Naive thymus-derived CD4-positive, alpha-beta T cell (primary cell): ENCODE measurements around the gene ARPC2. TPM values are rescaled to one million over a fixed set of nuclear protein-coding genes. Genes with fewer than 3 reads are reported as not detected.

ENCODE experiments used
- ATAC-seq: fragments of 150-1000 bp; cut with Tn5 transposase; 2 replicates; pipeline ENCODE4 v1.10.0; 2021; ENCODE audit warnings: mild to moderate bottlenecking, moderate library complexity
- CTCF ChIA-PET: fragments of 350-600 bp; sonication (Branson Sonifier 250); formaldehyde crosslinking; loops from one replicate; lab custom pipeline; 2021; ENCODE audit warnings: antibody characterized with exemption; lab: Charles Lee
- POLR2A ChIA-PET: fragments of 350-600 bp; sonication (Branson Sonifier 250); formaldehyde crosslinking; loops from one replicate; lab custom pipeline; 2021; ENCODE audit warnings: antibody characterized with exemption, inconsistent platforms; lab: Charles Lee
- DNase-seq, 9 donors: peaks; one replicate each; pipeline versions ENCODE4 v3.0.0 to v3.0.0-alpha.2; 2020 to 2022; ENCODE audit warnings: mixed read lengths in 1 of 9
- H3K27ac ChIP-seq: one replicate; pipeline ENCODE4 v1.7.0; 2013; ENCODE audit warnings: mild to moderate bottlenecking, low read depth, low read length, moderate library complexity
- H3K27me3 ChIP-seq, 2 donors: one replicate each; pipeline ENCODE4 v1.7.0; 2013; ENCODE audit warnings: low read length in 2 of 2, mild to moderate bottlenecking in 2 of 2, moderate library complexity in 2 of 2; ENCODE audit not compliant: control insufficient read depth in 2 of 2, insufficient read depth in 2 of 2
- H3K36me3 ChIP-seq, 3 experiments: 1 replicate in 2 of 3; 2 replicates in 1 of 3; pipeline ENCODE4 v1.7.0; 2013; ENCODE audit warnings: low read length in 3 of 3, mild to moderate bottlenecking in 3 of 3, moderate library complexity in 1 of 3; ENCODE audit not compliant: insufficient read depth in 3 of 3, control insufficient read depth in 2 of 3
- H3K4me1 ChIP-seq, 2 donors: one replicate each; pipeline ENCODE4 v1.7.0; 2013; ENCODE audit warnings: low read length in 2 of 2, mild to moderate bottlenecking in 2 of 2, moderate library complexity in 1 of 2; ENCODE audit not compliant: control insufficient read depth in 2 of 2, insufficient read depth in 2 of 2
- H3K4me3 ChIP-seq: 2 replicates; pipeline ENCODE4 v1.7.0; 2013; ENCODE audit warnings: mild to moderate bottlenecking, low read length
- H3K9me3 ChIP-seq, 3 experiments: 1 replicate in 2 of 3; 2 replicates in 1 of 3; pipeline ENCODE4 v1.7.0; 2013; ENCODE audit warnings: low read length in 3 of 3; ENCODE audit not compliant: control insufficient read depth in 2 of 3
- H3K27ac Mint-ChIP-seq, 9 donors: one replicate each; pipeline ENCODE4 v1.8.0; 2020 to 2022; ENCODE audit warnings: mixed read lengths in 9 of 9, mild to moderate bottlenecking in 8 of 9, moderate library complexity in 5 of 9, inconsistent platforms in 2 of 9
- H3K27me3 Mint-ChIP-seq, 5 donors: one replicate each; pipeline ENCODE4 v1.8.0; 2021 to 2022; ENCODE audit warnings: mixed read lengths in 5 of 5, mild to moderate bottlenecking in 1 of 5
- H3K36me3 Mint-ChIP-seq, 5 donors: one replicate each; pipeline ENCODE4 v1.8.0; 2020 to 2022; ENCODE audit warnings: mixed read lengths in 5 of 5, mild to moderate bottlenecking in 3 of 5, inconsistent platforms in 1 of 5
- H3K4me1 Mint-ChIP-seq, 7 donors: one replicate each; pipeline ENCODE4 v1.8.0; 2020 to 2022; ENCODE audit warnings: mixed read lengths in 7 of 7, mild to moderate bottlenecking in 3 of 7, inconsistent platforms in 1 of 7
- H3K4me3 Mint-ChIP-seq, 10 donors: one replicate each; pipeline ENCODE4 v1.8.0; 2020 to 2022; ENCODE audit warnings: mild to moderate bottlenecking in 10 of 10, mixed read lengths in 10 of 10, moderate library complexity in 6 of 10, inconsistent platforms in 2 of 10
- H3K9me3 Mint-ChIP-seq, 11 donors: one replicate each; pipeline ENCODE4 v1.8.0; 2020 to 2022; ENCODE audit warnings: mixed read lengths in 11 of 11, mild to moderate bottlenecking in 4 of 11, inconsistent platforms in 1 of 11, moderate library complexity in 1 of 11
- intact Hi-C, 2 donors: fragments of 100-400 bp; cut with micrococcal nuclease; formaldehyde crosslinking; loops; one replicate each; pipeline ENCODE4 v1.15.1; 2023
- polyA plus RNA-seq, 2 donors: library from polyadenylated mRNA; unstranded; fragments of 300-500 nt; fragmentation: Illumina TruSeq; gene quantifications; one replicate each; pipeline ENCODE4 v1.2.3, GENCODE V29; 2021
- total RNA-seq, 6 experiments: library from RNA in 5 of 6; stranded (reverse) in 5 of 6; gene quantifications; 1 replicate in 5 of 6; 2 replicates in 1 of 6; pipeline ENCODE4 v1.2.3 and lab custom pipeline; 2021 to 2026

ARPC2 gene
- total and polyA plus RNA-seq, 7 experiments from 2014 or later, result 330 to 694 (median 477) TPM

- peaks cover 42 to 47% of the 10 kb centered on the region in 2 donors for H3K4me1 ChIP-seq
- peak within 1 kb of the TSS; percentile 53 for H3K4me3 ChIP-seq
- peaks cover 0 to 4% (median 0%) of the 10 kb centered on the region in 3 experiments for H3K36me3 ChIP-seq
- CTCF ChIA-PET, result interaction anchor here (0.5 to 12.4 kb wide), 10 partner anchors 8 to 105 kb away, joined by 3 to 188 read pairs (median 4); partner anchors contain the start of genes AAMP, CATIP and PNKD
- ATAC-seq (peak; percentile 96), DNase-seq (peak; percentile 72 to 90 (median 83))
- POLR2A ChIA-PET, result interaction anchor here (0.6 to 5.4 kb wide), 8 partner anchors 11 to 110 kb away, joined by 3 to 45 read pairs (median 19); partner anchors contain the start of genes AAMP and PNKD
- no peaks in the 10 kb centered on the region for H3K9me3 ChIP-seq
- Mint-ChIP-seq H3K36me3 (peaks cover 0 to 12% (median 0%) of the 10 kb centered on the region in 5 donors), H3K9me3 (no peaks in the 10 kb centered on the region), H3K27me3 (peaks cover 0 to 2% (median 0%) of the 10 kb centered on the region in 5 donors), H3K4me3 (peak within 1 kb of the TSS; percentile 82 to 96 (median 92)), H3K27ac (peak within 1 kb of the TSS; percentile 88 to 99 (median 98)), H3K4me1 (peaks cover 32 to 61% (median 53%) of the 10 kb centered on the region in 7 donors)
- intact Hi-C loops, result loop anchor here (1.0 to 5.0 kb wide), 13 partner anchors 8 to 1096 kb away; partner anchors contain the start of genes AAMP (in 1 of the 2), BCS1L (in 1 of the 2), CATIP (in 1 of the 2) and PNKD (in 1 of the 2)
- H3K27ac ChIP-seq, result peak within 1 kb of the TSS; percentile 93
- H3K27me3 ChIP-seq, result no peaks in the 10 kb centered on the region
Measured at GRCh38 chr2:218292048-218293014, 75.3 kb downstream of the ARPC2 start, which contains the start of gene TMBIM1. TSS of gene TMBIM1 (minus strand) at chr2:218292503. CDS start at chr2:218282141, 10,362 bp downstream.

GRCh38 chr2:218293715-218294429 lies 76.9 kb downstream of the ARPC2 start:
- Histone ChIP-seq H3K9me3 (no peaks in the 10 kb centered on the region), H3K27me3 (no peaks in the 10 kb centered on the region), H3K4me1 (peaks cover 30 to 34% of the 10 kb centered on the region in 2 donors), H3K27ac (no peak overlapping the region), H3K36me3 (peaks cover 0 to 4% (median 0%) of the 10 kb centered on the region in 3 experiments), H3K4me3 (no peak overlapping the region)
- Mint-ChIP-seq H3K4me3 (peak overlapping the region in 2 of 10 donors; percentile 42 to 59), H3K9me3 (no peaks in the 10 kb centered on the region), H3K4me1 (peaks cover 19 to 50% (median 40%) of the 10 kb centered on the region in 7 donors), H3K27ac (peak overlapping the region in 4 of 9 donors; percentile 36 to 45 (median 42)), H3K36me3 (peaks cover 0 to 8% (median 0%) of the 10 kb centered on the region in 5 donors), H3K27me3 (peaks cover 0 to 2% (median 0%) of the 10 kb centered on the region in 5 donors)
- DNase-seq (no peak), ATAC-seq (no peak)
- intact Hi-C loops, result loop anchor here (2.0 to 5.0 kb wide), 4 partner anchors 73 to 418 kb away; partner anchors contain the start of genes BCS1L (in 1 of the 2), TTLL4 (in 1 of the 2) and ZNF142 (in 1 of the 2)
- ChIA-PET POLR2A (interaction anchor here (0.6 to 5.4 kb wide), 7 partner anchors 8 to 102 kb away, joined by 3 to 43 read pairs (median 8); partner anchors contain the start of genes AAMP, CATIP and PNKD), CTCF (interaction anchor here (9.0 to 12.4 kb wide), 2 partner anchors 20 to 63 kb away, joined by 67 to 188 read pairs; partner anchors contain the start of genes AAMP, CATIP and PNKD)

- Mint-ChIP-seq H3K27me3 (peaks cover 0 to 2% (median 0%) of the 10 kb centered on the region in 5 donors), H3K27ac (peak overlapping the region in 5 of 9 donors; percentile 14 to 49 (median 36)), H3K9me3 (no peaks in the 10 kb centered on the region), H3K36me3 (peaks cover 0 to 6% (median 0%) of the 10 kb centered on the region in 5 donors), H3K4me3 (peak overlapping the region in 1 of 10 donors; percentile 32), H3K4me1 (peaks cover 15 to 45% (median 35%) of the 10 kb centered on the region in 7 donors)
- ChIA-PET POLR2A (interaction anchor here (1.0 to 5.4 kb wide), 4 partner anchors 9 to 102 kb away, joined by 3 to 43 read pairs (median 14); partner anchors contain the start of genes AAMP and PNKD), CTCF (interaction anchor here (9.0 to 12.4 kb wide), 2 partner anchors 20 to 62 kb away, joined by 67 to 188 read pairs; partner anchors contain the start of genes AAMP, CATIP and PNKD)
- no peaks in the 10 kb centered on the region for H3K9me3 ChIP-seq
- H3K27me3 ChIP-seq, result no peaks in the 10 kb centered on the region
- H3K4me1 ChIP-seq, result peaks cover 25 to 27% of the 10 kb centered on the region in 2 donors
- ATAC-seq (no peak), DNase-seq (no peak)
- intact Hi-C loops, result loop anchor here in 1 of 2 donors (5.0 kb wide), 1 partner anchor 418 kb away; the partner anchor contains the start of gene TTLL4
- no peak overlapping the region for H3K27ac ChIP-seq
- H3K36me3 ChIP-seq, result peaks cover 0 to 4% (median 0%) of the 10 kb centered on the region in 3 experiments
- no peak overlapping the region for H3K4me3 ChIP-seq
Measured at GRCh38 chr2:218294430-218295022, 77.5 kb downstream of the ARPC2 start.

- ChIA-PET CTCF (interaction anchor here (9.0 to 12.4 kb wide), 2 partner anchors 21 to 62 kb away, joined by 67 to 188 read pairs; partner anchors contain the start of genes AAMP, CATIP and PNKD), POLR2A (interaction anchor here (1.0 to 5.4 kb wide), 6 partner anchors 10 to 101 kb away, joined by 3 to 43 read pairs (median 12); partner anchors contain the start of genes AAMP and PNKD)
- ATAC-seq (no peak), DNase-seq (no peak)
- Histone ChIP-seq H3K4me3 (no peak overlapping the region), H3K4me1 (peaks cover 20 to 22% of the 10 kb centered on the region in 2 donors), H3K9me3 (no peaks in the 10 kb centered on the region), H3K36me3 (peaks cover 0 to 4% (median 0%) of the 10 kb centered on the region in 3 experiments), H3K27ac (no peak overlapping the region), H3K27me3 (no peaks in the 10 kb centered on the region)
- Mint-ChIP-seq H3K27me3 (peaks cover 0 to 2% (median 0%) of the 10 kb centered on the region in 5 donors), H3K4me3 (no peak overlapping the region), H3K36me3 (peaks cover 0 to 2% (median 0%) of the 10 kb centered on the region in 5 donors), H3K9me3 (no peaks in the 10 kb centered on the region), H3K27ac (peak overlapping the region in 1 of 9 donors; percentile 25), H3K4me1 (peaks cover 11 to 40% (median 30%) of the 10 kb centered on the region in 7 donors)
- intact Hi-C loops, result no loop called here
Measured at GRCh38 chr2:218295029-218295428, 78.0 kb downstream of the ARPC2 start.

GRCh38 chr2:218296200-218296599 lies 79.2 kb downstream of the ARPC2 start:
- ATAC-seq (no peak), DNase-seq (no peak)
- Histone ChIP-seq H3K4me1 (peaks cover 9 to 15% of the 10 kb centered on the region in 2 donors), H3K9me3 (no peaks in the 10 kb centered on the region), H3K27me3 (no peaks in the 10 kb centered on the region), H3K36me3 (peaks cover 0 to 4% (median 0%) of the 10 kb centered on the region in 3 experiments), H3K27ac (no peak overlapping the region), H3K4me3 (no peak overlapping the region)
- peaks cover 0 to 2% (median 0%) of the 10 kb centered on the region in 5 donors for H3K27me3 Mint-ChIP-seq
- H3K9me3 Mint-ChIP-seq, result no peaks in the 10 kb centered on the region
- no peak overlapping the region for H3K27ac Mint-ChIP-seq
- ChIA-PET CTCF (interaction anchor here (1.7 to 12.4 kb wide), 3 partner anchors 22 to 60 kb away, joined by 4 to 188 read pairs (median 67); partner anchors contain the start of genes AAMP, CATIP and PNKD), POLR2A (interaction anchor here (1.5 to 5.4 kb wide), 6 partner anchors 11 to 100 kb away, joined by 6 to 43 read pairs (median 12); partner anchors contain the start of genes AAMP and PNKD)
- intact Hi-C loops, result no loop called here
- peaks cover under 1 to 30% (median 22%) of the 10 kb centered on the region in 7 donors for H3K4me1 Mint-ChIP-seq
- no peaks in the 10 kb centered on the region for H3K36me3 Mint-ChIP-seq
- H3K4me3 Mint-ChIP-seq, result no peak overlapping the region
